Dendritic cell treated with granulocyte-macrophage colony-stimulating factor and Interleukin-4, amounts not matched to agents 40 ng/mL and 50 ng/mL, for 4 days (primary cell): ENCODE data around the gene ACP7.
"Not testable (repeated sequence)": the region's sequence is repeated elsewhere in the genome, so short reads cannot be mapped to it uniquely, and the experiment has no call there.

Source experiments
- H3K27ac Mint-ChIP-seq: one replicate; pipeline ENCODE4 v1.8.0; 2022; ENCODE audit warnings: mild to moderate bottlenecking, mixed read lengths
- H3K27me3 Mint-ChIP-seq: one replicate; pipeline ENCODE4 v1.8.0; 2022; ENCODE audit warnings: mild to moderate bottlenecking, mixed read lengths
- H3K36me3 Mint-ChIP-seq: one replicate; pipeline ENCODE4 v1.8.0; 2022; ENCODE audit warnings: low read depth, mixed read lengths
- H3K4me1 Mint-ChIP-seq: one replicate; pipeline ENCODE4 v1.8.0; 2022; ENCODE audit warnings: low read depth, mixed read lengths
- H3K4me3 Mint-ChIP-seq: one replicate; pipeline ENCODE4 v1.8.0; 2022; ENCODE audit warnings: mild to moderate bottlenecking, moderate library complexity, mixed read lengths
- H3K9me3 Mint-ChIP-seq: one replicate; pipeline ENCODE4 v1.8.0; 2022; ENCODE audit warnings: mixed read lengths
- intact Hi-C: fragments of 100-400 bp; cut with micrococcal nuclease; formaldehyde crosslinking; loops from one replicate; pipeline ENCODE4 v1.15.0; 2022

The ACP7 gene

DNA sequence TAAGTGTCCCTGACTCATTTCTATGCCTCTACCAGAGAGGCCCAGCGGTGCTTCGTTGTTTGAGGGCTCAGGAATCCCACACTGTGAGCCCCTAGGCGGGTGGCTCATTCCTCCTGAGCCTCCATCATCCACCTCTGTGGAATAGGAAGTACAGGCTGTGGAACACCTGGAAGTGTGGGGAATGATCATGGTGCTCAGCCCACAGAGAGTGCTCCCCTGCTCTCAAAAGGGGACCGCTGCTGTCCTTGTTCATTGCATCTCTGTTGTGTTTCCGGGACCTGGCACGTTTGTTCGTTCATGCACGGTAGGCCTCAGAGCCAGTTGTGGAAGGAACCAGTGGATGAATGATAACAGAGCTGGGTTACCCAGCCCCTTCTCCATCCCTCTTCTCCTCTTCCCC, 1.2 kb downstream of the ACP7 start:
- intact Hi-C loops: no loop called here
- H3K4me3 Mint-ChIP-seq: no peak overlapping the region
- no peaks in the 10 kb centered on the region for H3K4me1 Mint-ChIP-seq
- no peaks in the 10 kb centered on the region for H3K36me3 Mint-ChIP-seq
- no peak overlapping the region for H3K27ac Mint-ChIP-seq
- peaks cover 67% of the 10 kb centered on the region for H3K27me3 Mint-ChIP-seq
- H3K9me3 Mint-ChIP-seq: no peaks in the 10 kb centered on the region

DNA sequence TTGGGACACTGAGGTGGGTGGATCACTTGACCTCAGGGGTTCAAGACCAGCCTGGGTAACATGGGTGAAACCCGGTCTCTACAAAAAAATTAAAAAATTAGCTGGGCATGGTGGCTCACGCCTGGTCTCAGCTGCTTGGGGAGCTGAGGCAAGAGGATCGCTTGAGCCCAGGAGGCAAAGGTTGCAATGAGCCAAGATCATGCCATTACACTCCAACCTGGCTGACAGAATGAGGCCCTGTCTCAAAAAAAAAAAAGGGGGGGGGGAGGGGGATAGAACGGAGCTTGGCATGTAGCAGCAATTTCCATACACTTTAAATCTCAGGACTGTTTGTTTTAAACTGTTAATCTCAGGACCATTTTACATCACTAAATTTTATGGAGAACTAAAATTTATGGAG, 2.2 kb downstream of the ACP7 start:
- Mint-ChIP-seq H3K36me3 (no peaks in the 10 kb centered on the region), H3K4me1 (no peaks in the 10 kb centered on the region), H3K27me3 (peaks cover 60% of the 10 kb centered on the region), H3K9me3 (no peaks in the 10 kb centered on the region), H3K27ac (no peak overlapping the region), H3K4me3 (no peak overlapping the region)
- intact Hi-C loops: no loop called here

DNA sequence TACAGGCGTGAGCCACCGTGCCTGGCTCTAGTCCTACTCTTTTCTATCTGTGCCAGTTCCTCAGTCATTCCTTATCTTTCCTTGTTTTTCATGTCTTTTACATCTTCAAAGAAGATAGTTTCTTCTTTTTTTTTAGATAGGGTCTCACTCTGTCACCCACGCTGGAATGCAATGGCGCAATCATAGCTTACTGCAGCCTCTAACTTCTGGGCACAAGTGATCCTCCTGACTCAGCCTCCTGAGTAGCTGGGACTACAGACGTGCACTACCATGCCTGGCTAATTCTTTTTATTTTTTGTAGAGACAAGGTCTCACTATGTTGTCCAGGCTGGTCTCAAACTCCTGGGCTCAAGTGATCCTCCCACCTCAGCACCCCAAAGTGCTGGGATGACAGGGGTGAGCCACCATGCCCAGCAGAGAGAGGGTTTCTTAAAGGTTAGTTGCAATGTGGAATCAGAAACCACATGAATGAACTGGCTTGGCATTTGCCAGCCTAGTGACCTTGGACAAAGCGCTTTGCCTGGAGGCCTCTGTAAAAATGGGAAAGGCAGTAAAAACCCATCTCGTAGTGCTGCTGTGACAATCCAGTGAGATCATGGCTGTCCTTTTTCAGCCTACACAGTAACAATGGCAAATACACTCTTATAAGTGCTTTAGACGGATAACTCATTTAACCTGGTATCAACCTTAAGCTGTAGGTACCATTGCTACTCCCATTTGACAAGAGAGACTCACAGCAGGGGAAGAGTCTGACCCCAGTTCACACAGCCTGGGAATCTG, 3.9 kb downstream of the ACP7 start:
- Mint-ChIP-seq H3K27me3 (peaks cover 49% of the 10 kb centered on the region), H3K27ac (no peak overlapping the region), H3K9me3 (no peaks in the 10 kb centered on the region), H3K36me3 (no peaks in the 10 kb centered on the region), H3K4me1 (peaks cover under 1% of the 10 kb centered on the region), H3K4me3 (no peak overlapping the region)
- intact Hi-C loops: no loop called here

DNA sequence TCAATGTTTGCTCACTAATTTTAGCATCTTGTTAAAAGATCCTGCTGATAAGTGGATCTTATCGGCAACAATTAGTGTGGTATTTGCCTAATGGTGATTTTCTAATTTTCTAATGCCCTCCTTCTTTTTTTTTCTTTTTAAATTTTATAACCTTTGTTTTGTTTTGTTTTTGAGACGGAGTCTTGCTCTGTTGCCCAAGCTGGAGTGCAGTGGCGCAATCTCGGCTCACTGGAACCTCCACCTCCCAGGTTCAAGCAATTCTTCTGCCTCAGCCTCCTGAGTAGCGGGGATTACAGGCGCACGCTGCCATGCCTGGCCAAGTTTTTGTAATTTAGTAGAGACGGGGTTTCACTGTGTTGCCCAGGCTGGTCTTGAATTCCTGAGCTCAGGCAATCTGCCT, 5.8 kb downstream of the ACP7 start:
- H3K27ac Mint-ChIP-seq, H3K4me3 Mint-ChIP-seq, H3K9me3 Mint-ChIP-seq, H3K4me1 Mint-ChIP-seq, intact Hi-C loops, H3K36me3 Mint-ChIP-seq: not testable (repeated sequence)
- peaks cover 39% of the 10 kb centered on the region for H3K27me3 Mint-ChIP-seq

DNA sequence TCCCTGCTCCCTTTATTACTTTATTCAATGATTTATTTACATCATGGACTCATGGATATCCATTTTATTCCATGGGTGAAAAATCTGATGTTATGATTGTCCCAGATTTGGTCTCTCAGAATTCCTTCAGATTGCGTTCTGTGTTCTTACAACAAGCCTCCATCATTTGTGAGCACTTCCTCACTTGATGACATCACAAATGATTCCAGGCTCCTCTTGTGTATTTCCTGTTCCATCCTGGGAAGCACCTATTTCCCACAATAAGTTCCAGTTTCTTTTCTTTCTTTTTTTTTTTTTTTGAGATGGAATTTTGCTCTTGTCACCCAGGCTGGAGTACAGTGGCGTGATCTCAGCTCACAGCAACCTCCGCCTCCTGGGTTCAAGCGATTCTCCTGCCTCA, 6.7 kb downstream of the ACP7 start:
- no peak overlapping the region for H3K27ac Mint-ChIP-seq
- peaks cover 9% of the 10 kb centered on the region for H3K9me3 Mint-ChIP-seq
- H3K4me1 Mint-ChIP-seq: peaks cover 8% of the 10 kb centered on the region
- peaks cover 31% of the 10 kb centered on the region for H3K27me3 Mint-ChIP-seq
- intact Hi-C loops: no loop called here
- no peaks in the 10 kb centered on the region for H3K36me3 Mint-ChIP-seq
- no peak overlapping the region for H3K4me3 Mint-ChIP-seq

DNA sequence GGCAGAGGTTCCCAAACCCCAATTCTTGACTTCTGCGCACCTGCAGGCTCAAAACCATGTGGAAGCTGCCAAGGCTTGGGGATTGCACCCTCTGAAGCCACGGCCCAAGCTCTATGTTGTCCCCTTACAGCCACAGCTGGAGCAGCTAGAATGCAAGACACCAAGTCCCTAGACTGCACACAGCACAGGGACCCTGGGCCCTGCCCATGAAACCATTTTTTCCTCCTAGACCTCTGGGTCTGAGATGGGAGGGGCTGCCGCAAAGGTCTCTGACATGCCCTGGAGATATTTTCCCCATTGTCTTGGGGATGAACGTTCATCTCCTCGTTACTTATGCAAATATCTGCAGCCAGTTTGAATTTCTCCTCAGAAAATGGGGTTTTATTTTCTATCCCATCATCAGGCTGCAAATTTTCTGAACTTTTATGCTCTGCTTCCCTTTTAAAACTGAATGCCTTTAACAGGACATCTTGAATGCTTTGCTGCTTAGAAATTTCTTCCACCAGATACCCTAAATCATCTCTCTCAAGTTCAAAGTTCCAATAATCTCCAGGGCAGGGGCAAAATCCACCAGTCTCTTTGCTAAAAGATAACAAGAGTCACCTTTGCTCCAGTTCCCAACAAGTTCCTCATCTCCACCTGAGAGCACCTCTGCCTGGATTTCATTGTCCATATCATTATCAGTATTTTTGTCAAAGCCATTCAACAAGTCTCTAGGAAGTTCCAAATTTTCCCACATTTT, 11.8 kb downstream of the ACP7 start:
- H3K36me3 Mint-ChIP-seq, intact Hi-C loops, H3K4me3 Mint-ChIP-seq, H3K27ac Mint-ChIP-seq, H3K4me1 Mint-ChIP-seq, H3K9me3 Mint-ChIP-seq: not testable (repeated sequence)
- H3K27me3 Mint-ChIP-seq: peaks cover 40% of the 10 kb centered on the region

DNA sequence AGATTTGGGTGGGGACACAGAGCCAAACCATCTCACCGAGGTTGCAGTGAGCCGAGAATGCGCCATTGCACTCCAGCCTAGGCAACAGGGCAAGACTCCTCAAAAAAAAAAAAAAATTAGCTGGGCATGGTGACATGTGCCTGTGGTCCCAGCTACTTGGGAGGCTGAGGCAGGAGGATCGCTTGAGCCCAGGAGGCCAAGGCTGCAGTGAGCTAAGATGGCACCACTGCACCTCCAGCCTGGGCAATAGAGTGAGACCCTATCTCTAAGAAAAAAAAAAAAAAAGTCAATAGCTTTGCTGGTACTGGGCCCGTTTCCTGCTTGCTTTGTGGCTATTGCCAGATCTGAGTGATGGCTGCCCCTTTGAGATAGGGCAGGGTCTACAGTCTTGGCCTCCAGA, 13.1 kb downstream of the ACP7 start:
- Mint-ChIP-seq H3K4me3 (no peak overlapping the region), H3K4me1 (peaks cover 8% of the 10 kb centered on the region)

DNA sequence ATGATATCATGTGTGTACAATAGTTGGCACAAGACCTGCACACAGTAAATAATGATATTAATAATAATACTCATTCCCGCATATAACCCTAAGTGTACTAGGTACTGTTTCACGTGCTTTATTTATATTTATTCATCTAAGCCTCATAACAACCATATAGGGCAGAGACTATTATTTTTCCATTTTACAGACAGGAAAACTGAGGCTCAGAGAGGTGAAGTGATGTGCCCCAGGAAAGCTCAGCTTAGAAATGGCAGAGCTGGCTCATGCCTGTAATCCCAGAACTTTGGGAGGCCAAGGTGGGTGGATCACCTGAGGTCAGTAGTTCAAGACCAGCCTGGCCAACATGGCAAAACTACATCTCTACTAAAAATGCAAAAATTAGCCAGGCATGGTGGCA, 13.6 kb downstream of the ACP7 start:
- peaks cover 38% of the 10 kb centered on the region for H3K27me3 Mint-ChIP-seq
- H3K27ac Mint-ChIP-seq: no peak overlapping the region
- intact Hi-C loops: no loop called here
- peaks cover 8% of the 10 kb centered on the region for H3K4me1 Mint-ChIP-seq
- H3K9me3 Mint-ChIP-seq: peaks cover 9% of the 10 kb centered on the region
- H3K4me3 Mint-ChIP-seq: no peak overlapping the region
- H3K36me3 Mint-ChIP-seq: no peaks in the 10 kb centered on the region

More for the DNA sequence above, 13.1 kb downstream of the ACP7 start:
- intact Hi-C loops: no loop called here
- Mint-ChIP-seq H3K36me3 (no peaks in the 10 kb centered on the region), H3K9me3 (peaks cover 9% of the 10 kb centered on the region), H3K27ac (no peak overlapping the region), H3K27me3 (peaks cover 40% of the 10 kb centered on the region)

DNA sequence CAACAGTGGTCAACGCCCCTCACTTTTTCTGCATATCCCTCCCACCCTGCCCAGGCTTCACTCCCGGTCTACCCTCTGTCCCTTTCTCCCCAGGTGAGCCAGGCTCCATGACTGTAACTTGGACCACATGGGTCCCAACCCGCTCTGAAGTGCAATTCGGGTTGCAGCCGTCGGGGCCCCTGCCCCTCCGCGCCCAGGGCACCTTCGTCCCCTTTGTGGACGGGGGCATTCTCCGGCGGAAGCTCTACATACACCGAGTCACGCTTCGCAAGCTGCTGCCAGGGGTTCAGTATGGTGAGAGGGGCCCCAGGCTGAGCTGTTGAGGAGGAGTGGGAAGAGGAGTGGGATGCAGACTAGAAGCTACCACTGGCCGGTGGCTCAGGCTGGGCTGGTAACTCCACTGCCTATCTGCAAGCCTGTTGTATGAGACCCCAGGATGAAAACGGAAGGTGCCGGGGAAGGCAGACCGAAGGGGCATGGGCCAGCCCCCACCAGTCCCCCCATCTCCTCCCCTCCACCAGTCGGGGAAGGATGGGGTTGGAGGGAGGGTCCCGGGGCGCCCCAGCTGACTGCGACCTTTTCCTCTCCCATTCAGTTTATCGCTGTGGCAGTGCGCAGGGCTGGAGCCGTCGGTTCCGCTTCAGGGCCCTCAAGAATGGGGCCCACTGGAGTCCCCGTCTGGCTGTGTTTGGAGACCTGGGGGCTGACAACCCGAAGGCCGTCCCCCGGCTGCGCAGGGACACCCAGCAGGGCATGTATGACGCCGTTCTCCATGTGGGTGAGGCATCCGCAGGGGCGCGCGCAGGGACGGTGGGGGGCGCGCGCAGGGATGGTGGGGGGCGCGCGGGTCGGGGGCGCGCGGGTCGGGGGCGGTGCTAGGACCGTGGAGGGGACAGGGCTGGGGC, 14.4 kb downstream of the ACP7 start:
- no peaks in the 10 kb centered on the region for H3K36me3 Mint-ChIP-seq
- no peak overlapping the region for H3K4me3 Mint-ChIP-seq
- H3K4me1 Mint-ChIP-seq: peaks cover 2% of the 10 kb centered on the region
- H3K9me3 Mint-ChIP-seq: peaks cover 9% of the 10 kb centered on the region
- H3K27ac Mint-ChIP-seq: no peak overlapping the region
- H3K27me3 Mint-ChIP-seq: peaks cover 32% of the 10 kb centered on the region
- intact Hi-C loops: no loop called here

DNA sequence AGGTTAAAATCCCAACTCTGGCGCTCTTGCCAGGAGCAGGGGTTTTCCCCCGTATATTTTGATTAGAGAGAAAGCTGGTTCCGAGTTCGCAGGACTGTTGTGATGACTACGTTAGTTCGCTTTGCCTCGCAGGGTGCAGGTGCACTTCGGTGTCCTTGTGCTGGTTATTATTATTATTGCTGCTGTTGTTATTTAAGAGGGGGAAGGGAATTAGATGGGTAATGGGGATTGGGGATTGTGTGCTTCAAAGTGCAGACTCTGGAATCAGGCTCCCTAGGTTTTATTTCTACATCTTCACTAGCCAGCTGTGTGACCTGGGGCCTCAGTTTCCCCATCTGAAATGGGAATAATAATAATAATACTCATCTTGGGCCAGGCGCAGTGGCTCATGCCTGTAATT, 15.2 kb downstream of the ACP7 start:
- no peaks in the 10 kb centered on the region for H3K36me3 Mint-ChIP-seq
- H3K27ac Mint-ChIP-seq: no peak overlapping the region
- intact Hi-C loops: no loop called here
- no peak overlapping the region for H3K4me3 Mint-ChIP-seq
- H3K4me1 Mint-ChIP-seq: no peaks in the 10 kb centered on the region
- peaks cover 9% of the 10 kb centered on the region for H3K9me3 Mint-ChIP-seq
- H3K27me3 Mint-ChIP-seq: peaks cover 32% of the 10 kb centered on the region

DNA sequence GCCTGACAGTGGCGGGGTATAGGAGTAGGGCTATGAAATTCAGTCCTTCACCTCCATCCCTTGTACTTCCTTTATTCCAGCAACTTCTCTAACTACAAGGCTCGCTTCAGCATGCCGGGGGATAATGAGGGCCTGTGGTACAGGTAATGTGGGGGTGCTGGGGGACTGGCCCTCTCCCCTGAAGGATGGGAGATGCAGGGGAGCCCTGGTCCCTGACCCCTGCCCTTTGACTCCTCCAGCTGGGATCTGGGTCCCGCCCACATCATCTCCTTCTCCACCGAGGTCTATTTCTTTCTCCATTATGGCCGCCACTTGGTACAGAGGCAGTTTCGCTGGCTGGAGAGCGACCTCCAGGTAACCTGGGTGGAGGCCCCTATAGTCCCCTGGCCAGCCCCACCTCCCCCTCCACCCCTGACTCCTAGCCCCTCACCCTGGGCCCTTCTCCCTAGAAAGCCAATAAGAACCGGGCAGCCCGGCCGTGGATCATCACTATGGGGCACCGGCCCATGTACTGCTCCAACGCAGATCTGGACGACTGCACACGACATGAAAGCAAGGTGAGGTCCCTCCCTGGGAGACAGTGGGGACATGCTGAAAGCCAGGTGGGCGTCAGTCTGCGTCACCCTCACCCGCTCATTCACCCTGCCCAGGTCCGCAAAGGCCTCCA, 16.5 kb downstream of the ACP7 start:
- Mint-ChIP-seq H3K4me3 (no peak overlapping the region), H3K9me3 (no peaks in the 10 kb centered on the region), H3K27ac (no peak overlapping the region)

DNA sequence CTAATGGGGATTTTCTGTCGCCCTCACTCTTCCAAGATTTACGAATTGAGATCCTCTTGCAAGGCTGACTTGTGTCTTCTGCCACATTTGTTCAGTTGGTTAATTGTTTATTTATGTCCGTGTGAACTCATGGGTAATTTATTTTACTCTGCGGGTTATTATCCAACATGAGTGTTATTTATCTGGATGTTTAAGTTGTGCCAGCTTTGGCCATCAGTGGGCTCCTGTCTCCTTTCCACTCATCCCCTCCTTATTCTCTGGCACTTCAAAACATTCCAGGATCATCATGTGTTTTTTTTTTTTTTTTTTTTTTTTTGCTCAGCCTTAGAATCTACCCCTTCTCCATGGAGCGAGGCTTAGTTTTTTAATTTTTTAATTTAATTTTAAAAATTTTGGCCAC, 19.0 kb downstream of the ACP7 start:
- no peak overlapping the region for H3K4me3 Mint-ChIP-seq
- no peaks in the 10 kb centered on the region for H3K9me3 Mint-ChIP-seq
- intact Hi-C loops: no loop called here
- no peaks in the 10 kb centered on the region for H3K36me3 Mint-ChIP-seq
- H3K27ac Mint-ChIP-seq: no peak overlapping the region
- H3K27me3 Mint-ChIP-seq: peaks cover 13% of the 10 kb centered on the region
- no peaks in the 10 kb centered on the region for H3K4me1 Mint-ChIP-seq

More for the DNA sequence above, 16.5 kb downstream of the ACP7 start:
- Mint-ChIP-seq H3K36me3 (no peaks in the 10 kb centered on the region), H3K4me1 (no peaks in the 10 kb centered on the region), H3K27me3 (peaks cover 27% of the 10 kb centered on the region)
- intact Hi-C loops: no loop called here

DNA sequence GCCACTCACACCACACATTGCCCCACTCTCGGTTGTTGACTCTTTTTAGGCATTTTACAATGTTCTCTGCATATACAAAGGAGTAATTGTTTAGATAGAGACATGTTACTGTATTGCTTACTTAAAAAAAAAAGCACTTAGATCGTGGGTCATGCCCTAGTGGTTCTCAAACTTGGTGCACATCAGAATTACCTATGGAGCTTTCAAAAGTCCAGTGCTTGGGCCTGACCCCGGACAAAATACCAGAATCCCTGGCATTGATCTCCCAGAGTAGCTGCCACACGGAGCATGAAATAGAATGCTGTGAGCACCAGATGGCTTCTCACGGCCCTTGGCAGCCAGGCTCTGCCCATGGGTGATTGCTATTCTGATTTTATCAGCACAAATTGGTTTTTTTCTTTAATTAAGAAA, 20.0 kb downstream of the ACP7 start:
- Mint-ChIP-seq H3K27me3 (peaks cover 5% of the 10 kb centered on the region), H3K4me3 (no peak overlapping the region), H3K27ac (no peak overlapping the region), H3K4me1 (no peaks in the 10 kb centered on the region), H3K36me3 (no peaks in the 10 kb centered on the region), H3K9me3 (no peaks in the 10 kb centered on the region)
- intact Hi-C loops: no loop called here
